ENCODE measurements around the gene TRPM4.

DNA sequence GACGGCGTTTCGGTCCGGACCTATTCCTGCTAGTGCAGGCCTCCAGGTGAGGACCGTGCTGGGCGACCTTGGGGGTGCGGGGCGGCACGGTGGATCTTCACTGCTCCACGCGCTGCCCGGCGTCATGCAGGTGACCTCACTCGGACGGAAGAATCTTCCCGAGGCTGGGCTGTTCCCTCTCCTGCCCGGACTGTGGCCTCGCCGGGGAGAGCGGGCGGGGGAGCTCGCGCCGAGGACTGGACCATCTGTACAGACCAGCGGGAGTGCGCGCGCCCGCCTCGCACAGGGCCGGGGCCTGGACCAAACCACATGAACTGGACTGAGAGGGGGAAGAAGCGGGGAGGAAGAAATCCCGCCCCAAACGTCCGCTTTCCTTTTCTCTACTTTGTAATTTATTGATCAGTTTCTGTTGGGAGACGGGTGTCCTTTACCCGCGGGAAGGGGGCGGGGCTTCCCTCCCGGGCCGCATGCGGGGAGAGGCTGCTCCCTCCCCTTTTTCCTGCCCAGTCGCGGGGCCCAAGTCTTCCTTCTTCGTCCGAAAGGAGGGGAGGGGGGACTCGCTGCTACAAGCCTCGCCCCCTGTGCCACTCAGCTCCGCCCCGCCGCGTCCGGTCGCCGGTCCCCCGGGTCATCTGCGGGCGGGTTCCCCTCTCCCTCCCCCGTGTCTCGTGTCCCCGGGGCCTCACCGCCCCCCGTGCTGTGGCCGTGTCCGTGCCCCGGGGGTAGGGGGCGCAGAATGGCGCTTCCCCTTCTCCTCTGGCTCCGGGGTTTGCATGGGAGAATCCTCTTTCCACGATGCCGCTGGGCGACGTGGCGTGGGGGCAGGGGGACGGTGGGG is 7.3 kb upstream of the TRPM4 start:
- TF ChIP-seq MAFK (IDR thresholded peaks at IDR 0.05; ENCODE audit: low read depth, low read length) (no peak), JUN (IDR thresholded peaks at IDR 0.05; ENCODE audit: low read depth, low read length) (no peak), RAD21 (IDR thresholded peaks at IDR 0.05 in 1 of 2, conservative IDR thresholded peaks at IDR 0.05 in 1 of 2; ENCODE audit: low read depth in 2 of 2, low read length in 2 of 2) (no peak), YY1 (IDR thresholded peaks at IDR 0.05; ENCODE audit: low read depth, low read length) (no peak), NRF1 (IDR thresholded peaks at IDR 0.05; ENCODE audit: low read depth, low read length) (no peak), TAF1 (IDR thresholded peaks at IDR 0.05; ENCODE audit: low read depth, low read length) (0 out of 2 replicates have a peak, but pooled peaks have one; percentile 18), POLR2AphosphoS5 (IDR thresholded peaks at IDR 0.05; ENCODE audit: low read depth, low read length) (no peak; the same call in 1 of the 2 replicates), POLR2A (IDR thresholded peaks at IDR 0.05; ENCODE audit: control extremely low read depth in 1 of 2, low read depth in 2 of 2, low read length in 2 of 2) (peak in 1 of 2 experiments; percentile 50; a peak in 2 of 3 replicates)
- TF ChIP-seq, protein P1, sequence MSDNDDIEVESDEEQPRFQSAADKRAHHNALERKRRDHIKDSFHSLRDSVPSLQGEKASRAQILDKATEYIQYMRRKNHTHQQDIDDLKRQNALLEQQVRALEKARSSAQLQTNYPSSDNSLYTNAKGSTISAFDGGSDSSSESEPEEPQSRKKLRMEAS (IDR thresholded peaks at IDR 0.05): peak; percentile 56
- TF ChIP-seq, protein P2, sequence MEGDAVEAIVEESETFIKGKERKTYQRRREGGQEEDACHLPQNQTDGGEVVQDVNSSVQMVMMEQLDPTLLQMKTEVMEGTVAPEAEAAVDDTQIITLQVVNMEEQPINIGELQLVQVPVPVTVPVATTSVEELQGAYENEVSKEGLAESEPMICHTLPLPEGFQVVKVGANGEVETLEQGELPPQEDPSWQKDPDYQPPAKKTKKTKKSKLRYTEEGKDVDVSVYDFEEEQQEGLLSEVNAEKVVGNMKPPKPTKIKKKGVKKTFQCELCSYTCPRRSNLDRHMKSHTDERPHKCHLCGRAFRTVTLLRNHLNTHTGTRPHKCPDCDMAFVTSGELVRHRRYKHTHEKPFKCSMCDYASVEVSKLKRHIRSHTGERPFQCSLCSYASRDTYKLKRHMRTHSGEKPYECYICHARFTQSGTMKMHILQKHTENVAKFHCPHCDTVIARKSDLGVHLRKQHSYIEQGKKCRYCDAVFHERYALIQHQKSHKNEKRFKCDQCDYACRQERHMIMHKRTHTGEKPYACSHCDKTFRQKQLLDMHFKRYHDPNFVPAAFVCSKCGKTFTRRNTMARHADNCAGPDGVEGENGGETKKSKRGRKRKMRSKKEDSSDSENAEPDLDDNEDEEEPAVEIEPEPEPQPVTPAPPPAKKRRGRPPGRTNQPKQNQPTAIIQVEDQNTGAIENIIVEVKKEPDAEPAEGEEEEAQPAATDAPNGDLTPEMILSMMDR (IDR thresholded peaks at IDR 0.05; ENCODE audit: control extremely low read depth in 1 of 3, insufficient read depth in 1 of 3, low read depth in 1 of 3, low read length in 3 of 3): no peak
